LNCAP (cell line): ENCODE data around the gene POU2F1.

ENCODE experiments used
- CTCF ChIP-seq: fragments of 450-650 bp; IDR thresholded peaks from 2 replicates; pipeline ENCODE4 v1.5.1; 2017; ENCODE audit warnings: mild to moderate bottlenecking

POU2F1 gene

GRCh38 chr1:167297222-167298214, 76.8 kb downstream of the POU2F1 start:
- no peak for TF ChIP-seq CTCF

GRCh38 chr1:167298325-167298724, 77.6 kb downstream of the POU2F1 start:
- no peak for TF ChIP-seq CTCF

- no peak for TF ChIP-seq CTCF
These were observed 80.7 kb downstream of the POU2F1 start for GRCh38 chr1:167301355-167301754.

- TF ChIP-seq CTCF: no peak
These were observed 83.5 kb downstream of the POU2F1 start for GRCh38 chr1:167304165-167304564.

GRCh38 chr1:167305059-167305705, 84.5 kb downstream of the POU2F1 start:
- no peak for TF ChIP-seq CTCF

GRCh38 chr1:167305706-167306277, 85.1 kb downstream of the POU2F1 start:
- TF ChIP-seq CTCF: no peak

- no peak for TF ChIP-seq CTCF
These were observed 90.0 kb downstream of the POU2F1 start for GRCh38 chr1:167310732-167311131.
